ENCODE data around the gene SLC16A2. TPM values are rescaled to one million over a fixed set of nuclear protein-coding genes. Genes with fewer than 3 reads are reported as not detected.
A peak's percentile ranks its signal among the peaks of the same experiment; 100 is the strongest.

Gene SLC16A2
- total RNA-seq, 2 experiments from 2014 or later, result 0.16 to 0.22 TPM

- no peak overlapping the region for H3K27ac ChIP-seq (ENCODE audit: low read depth in 1 of 2, low read length in 2 of 2)
- H3K4me3 ChIP-seq (ENCODE audit: low read length), result peak overlapping the region; percentile 76
- peak overlapping the region; percentile 51 for H3K27ac Mint-ChIP-seq
- H3K27me3 ChIP-seq (ENCODE audit: control insufficient read depth in 1 of 2, insufficient read depth in 2 of 2, low read length in 2 of 2), result no peaks in the 10 kb centered on the region
- no peaks in the 10 kb centered on the region for H3K36me3 ChIP-seq (ENCODE audit: insufficient read depth, low read length)
- ChIA-PET POLR2A (no interaction called here), CTCF (no interaction called here)
- no peaks in the 10 kb centered on the region for H3K36me3 Mint-ChIP-seq (ENCODE audit: low read depth)
- no peak for TF ChIP-seq CTCF (IDR thresholded peaks at IDR 0.05)
- H3K4me1 Mint-ChIP-seq (ENCODE audit: low read depth), result peaks cover 12% of the 10 kb centered on the region
- DNase-seq, result peak in 2 of 14 experiments; percentile 7 to 14
- peak; percentile 29 for ATAC-seq (ENCODE audit: poor library complexity)
- H3K4me3 Mint-ChIP-seq, result peak overlapping the region; percentile 85
- no peaks in the 10 kb centered on the region for H3K27me3 Mint-ChIP-seq
- no peaks in the 10 kb centered on the region for H3K9me3 ChIP-seq (ENCODE audit: control insufficient read depth in 1 of 2, insufficient read depth in 1 of 2, low read length in 2 of 2)
- H3K4me1 ChIP-seq (ENCODE audit: insufficient read depth, low read length), result peaks cover 18% of the 10 kb centered on the region
- intact Hi-C loops (cut with DNase I, micrococcal nuclease), result no loop called here
- no peaks in the 10 kb centered on the region for H3K9me3 Mint-ChIP-seq
Observed at GRCh38 chrX:74536832-74537371, 115.6 kb downstream of the SLC16A2 start.

- ATAC-seq (ENCODE audit: poor library complexity) (no peak), DNase-seq (no peak)
- H3K36me3 Mint-ChIP-seq (ENCODE audit: low read depth), result no peaks in the 10 kb centered on the region
- H3K27me3 Mint-ChIP-seq, result no peaks in the 10 kb centered on the region
- H3K9me3 Mint-ChIP-seq, result no peaks in the 10 kb centered on the region
- Histone ChIP-seq H3K4me3 (ENCODE audit: low read length) (no peak overlapping the region), H3K27me3 (ENCODE audit: control insufficient read depth in 1 of 2, insufficient read depth in 2 of 2, low read length in 2 of 2) (no peaks in the 10 kb centered on the region), H3K9me3 (ENCODE audit: control insufficient read depth in 1 of 2, insufficient read depth in 1 of 2, low read length in 2 of 2) (no peaks in the 10 kb centered on the region), H3K4me1 (ENCODE audit: insufficient read depth, low read length) (peaks cover 6% of the 10 kb centered on the region), H3K27ac (ENCODE audit: low read depth in 1 of 2, low read length in 2 of 2) (no peak overlapping the region), H3K36me3 (ENCODE audit: insufficient read depth, low read length) (no peaks in the 10 kb centered on the region)
- POLR2A ChIA-PET, result interaction anchor here (0.6 kb wide), 1 partner anchor 268 kb away, joined by 3 read pairs; no protein-coding TSS in a partner anchor
- no peak for TF ChIP-seq CTCF (IDR thresholded peaks at IDR 0.05)
- CTCF ChIA-PET, result interaction anchor here (0.9 kb wide), 1 partner anchor 9 kb away, joined by 3 read pairs; no protein-coding TSS in a partner anchor
- intact Hi-C loops (cut with DNase I, micrococcal nuclease), result no loop called here
- no peak overlapping the region for H3K4me3 Mint-ChIP-seq
- H3K27ac Mint-ChIP-seq, result no peak overlapping the region
- H3K4me1 Mint-ChIP-seq (ENCODE audit: low read depth), result peaks cover 1% of the 10 kb centered on the region
Observed at GRCh38 chrX:74540635-74541249, 119.4 kb downstream of the SLC16A2 start.

GRCh38 chrX:74545880-74546523 lies 124.7 kb downstream of the SLC16A2 start:
- Histone ChIP-seq H3K4me1 (ENCODE audit: insufficient read depth, low read length) (peaks cover 7% of the 10 kb centered on the region), H3K4me3 (ENCODE audit: low read length) (no peak overlapping the region), H3K27ac (ENCODE audit: low read depth in 1 of 2, low read length in 2 of 2) (no peak overlapping the region), H3K9me3 (ENCODE audit: control insufficient read depth in 1 of 2, insufficient read depth in 1 of 2, low read length in 2 of 2) (no peaks in the 10 kb centered on the region), H3K36me3 (ENCODE audit: insufficient read depth, low read length) (no peaks in the 10 kb centered on the region), H3K27me3 (ENCODE audit: control insufficient read depth in 1 of 2, insufficient read depth in 2 of 2, low read length in 2 of 2) (no peaks in the 10 kb centered on the region)
- ChIA-PET POLR2A (interaction anchor here (1.0 kb wide), 1 partner anchor 11 kb away, joined by 3 read pairs; no protein-coding TSS in a partner anchor), CTCF (no interaction called here)
- Mint-ChIP-seq H3K27ac (no peak overlapping the region), H3K4me1 (ENCODE audit: low read depth) (peaks cover 5% of the 10 kb centered on the region), H3K36me3 (ENCODE audit: low read depth) (no peaks in the 10 kb centered on the region), H3K9me3 (no peaks in the 10 kb centered on the region), H3K27me3 (no peaks in the 10 kb centered on the region), H3K4me3 (no peak overlapping the region)
- intact Hi-C loops (cut with DNase I, micrococcal nuclease), result no loop called here
- ATAC-seq (ENCODE audit: poor library complexity) (no peak), DNase-seq (no peak)
- TF ChIP-seq CTCF (IDR thresholded peaks at IDR 0.05), result no peak

Measured in CD4-positive, alpha-beta T cell (primary cell).